ENCODE data around the gene ANO1. TPM values are rescaled to one million over a fixed set of nuclear protein-coding genes. Genes with fewer than 3 reads are reported as not detected.

Gene ANO1
- total RNA-seq, 2 experiments from 2014 or later: not detected

DNA sequence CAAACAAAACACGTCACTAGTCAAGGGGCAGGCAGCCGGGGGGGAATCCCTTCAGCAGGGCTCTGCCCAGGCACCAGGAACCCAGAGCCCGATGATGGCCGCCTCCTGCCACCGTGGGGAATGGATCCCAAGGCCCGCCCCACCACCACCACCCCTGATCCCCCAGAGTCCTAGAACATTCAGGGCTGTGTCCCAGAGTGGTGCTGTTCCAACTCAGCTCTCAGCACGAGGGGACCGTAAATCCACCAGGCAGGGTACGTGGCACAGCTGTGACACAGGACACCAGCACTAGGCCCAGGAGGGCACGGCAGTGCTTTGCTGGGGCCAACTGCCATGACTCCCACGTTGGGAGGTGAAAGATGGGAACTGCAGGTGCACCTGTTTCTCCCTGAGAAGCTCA lies 29.6 kb downstream of the ANO1 start:
- no peak for DNase-seq
- ChIA-PET POLR2A (no interaction called here), CTCF (no interaction called here)
- Mint-ChIP-seq H3K4me3 (no peak overlapping the region), H3K9me3 (no peaks in the 10 kb centered on the region), H3K27ac (no peak overlapping the region), H3K4me1 (ENCODE audit: low read depth) (peaks cover 5% of the 10 kb centered on the region), H3K36me3 (no peaks in the 10 kb centered on the region), H3K27me3 (peaks cover 7% of the 10 kb centered on the region)
- intact Hi-C loops (cut with micrococcal nuclease): no loop called here

DNA sequence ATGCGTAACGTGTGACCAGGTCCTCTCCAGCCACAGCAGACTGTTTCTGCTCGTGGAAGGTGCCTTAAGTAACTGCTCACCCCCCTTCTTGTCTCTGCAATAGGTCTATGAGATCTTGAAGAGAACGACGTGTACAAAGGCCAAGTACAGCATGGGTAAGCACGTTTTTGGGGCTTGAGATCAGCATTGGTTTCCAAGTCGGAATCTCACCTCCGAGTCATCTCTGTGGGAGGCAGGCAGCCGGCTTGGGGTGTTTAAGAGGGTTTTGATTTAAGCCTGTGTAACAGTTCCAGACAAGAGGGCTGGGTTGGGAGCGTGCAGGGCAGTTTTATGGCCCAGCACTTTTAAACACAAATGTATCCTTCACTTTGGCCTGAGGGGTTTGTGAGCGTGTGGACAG lies 30.1 kb downstream of the ANO1 start:
- H3K9me3 Mint-ChIP-seq: no peaks in the 10 kb centered on the region
- no peak overlapping the region for H3K4me3 Mint-ChIP-seq
- no peak for DNase-seq
- ChIA-PET CTCF (no interaction called here), POLR2A (no interaction called here)
- peaks cover 7% of the 10 kb centered on the region for H3K27me3 Mint-ChIP-seq
- H3K27ac Mint-ChIP-seq: no peak overlapping the region
- peaks cover 5% of the 10 kb centered on the region for H3K4me1 Mint-ChIP-seq (ENCODE audit: low read depth)
- intact Hi-C loops (cut with micrococcal nuclease): no loop called here
- no peaks in the 10 kb centered on the region for H3K36me3 Mint-ChIP-seq

DNA sequence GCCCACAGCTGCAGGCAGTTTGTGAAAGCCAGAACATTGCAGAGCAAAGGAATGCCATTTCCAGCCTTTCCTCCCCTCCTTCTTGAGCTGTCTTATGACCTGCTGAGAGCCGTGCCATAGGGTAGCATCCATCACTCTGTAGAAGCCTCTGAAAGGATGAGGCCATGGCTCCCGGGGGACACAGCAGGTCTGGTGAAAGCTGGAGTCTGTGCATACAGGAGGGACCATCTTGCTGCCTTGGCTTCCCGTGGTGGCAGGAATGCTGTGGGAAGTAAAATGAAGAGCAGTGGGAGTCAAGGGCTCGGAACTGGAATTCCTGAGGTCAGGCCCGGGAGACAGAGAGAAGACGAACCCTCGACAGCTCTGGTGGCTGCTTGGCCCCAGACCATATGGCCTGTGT lies 30.9 kb downstream of the ANO1 start:
- H3K36me3 Mint-ChIP-seq: no peaks in the 10 kb centered on the region
- intact Hi-C loops (cut with micrococcal nuclease): no loop called here
- no peaks in the 10 kb centered on the region for H3K9me3 Mint-ChIP-seq
- H3K27ac Mint-ChIP-seq: no peak overlapping the region
- H3K4me3 Mint-ChIP-seq: no peak overlapping the region
- POLR2A ChIA-PET: no interaction called here
- H3K27me3 Mint-ChIP-seq: peaks cover 7% of the 10 kb centered on the region
- peaks cover 5% of the 10 kb centered on the region for H3K4me1 Mint-ChIP-seq (ENCODE audit: low read depth)
- no peak for DNase-seq
- CTCF ChIA-PET: no interaction called here

DNA sequence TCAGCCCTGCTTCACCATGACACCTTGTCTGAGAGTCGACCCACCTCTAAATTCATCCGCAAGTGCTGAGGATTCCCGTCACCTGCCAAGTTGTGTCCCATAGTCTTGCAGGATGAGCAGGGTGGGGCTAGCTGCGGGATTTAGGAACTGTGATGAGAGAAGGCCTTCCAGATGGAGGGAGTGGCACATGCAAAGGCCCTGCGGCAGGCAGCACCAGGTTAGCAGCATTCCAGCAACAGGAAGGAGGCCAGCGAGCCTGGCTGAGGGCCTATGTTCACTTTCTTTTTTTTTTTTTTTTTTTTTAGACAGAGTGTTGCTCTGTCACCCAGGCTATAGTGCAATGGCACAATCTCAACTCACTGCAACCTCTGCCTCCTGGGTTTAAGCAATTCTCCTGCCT lies 31.8 kb downstream of the ANO1 start:
- Mint-ChIP-seq H3K9me3 (no peaks in the 10 kb centered on the region), H3K27me3 (peaks cover 7% of the 10 kb centered on the region), H3K36me3 (no peaks in the 10 kb centered on the region), H3K4me1 (ENCODE audit: low read depth) (peaks cover 5% of the 10 kb centered on the region), H3K27ac (no peak overlapping the region), H3K4me3 (no peak overlapping the region)
- ChIA-PET CTCF (no interaction called here), POLR2A (no interaction called here)
- intact Hi-C loops (cut with micrococcal nuclease): no loop called here
- no peak for DNase-seq

DNA sequence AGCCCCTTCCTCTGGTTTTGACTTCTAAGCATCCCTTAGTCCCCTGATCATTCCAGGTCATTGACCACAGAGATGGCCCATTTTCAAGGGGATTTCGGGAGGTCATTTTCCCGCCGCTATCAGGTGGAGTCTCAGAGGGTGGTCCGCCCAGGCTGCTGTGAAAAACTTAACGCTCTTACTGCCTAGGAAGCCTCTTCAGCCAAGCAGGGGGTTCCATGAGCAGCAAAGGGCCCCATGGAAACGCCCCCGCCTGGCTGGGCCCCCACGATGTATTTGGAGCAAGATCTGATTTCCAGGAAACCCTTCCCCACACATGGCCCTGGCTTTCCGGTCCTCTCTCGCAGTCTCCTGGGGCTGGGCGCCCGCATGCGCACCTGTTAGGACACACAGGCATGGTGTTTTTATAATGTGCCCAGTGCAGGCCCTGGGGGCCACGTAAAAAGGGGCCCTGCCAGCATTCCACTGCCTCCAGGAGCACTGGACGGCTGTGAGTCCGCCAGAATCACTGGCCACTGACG lies 32.5 kb downstream of the ANO1 start:
- CTCF ChIA-PET: no interaction called here
- intact Hi-C loops (cut with micrococcal nuclease): no loop called here
- H3K9me3 Mint-ChIP-seq: no peaks in the 10 kb centered on the region

DNA sequence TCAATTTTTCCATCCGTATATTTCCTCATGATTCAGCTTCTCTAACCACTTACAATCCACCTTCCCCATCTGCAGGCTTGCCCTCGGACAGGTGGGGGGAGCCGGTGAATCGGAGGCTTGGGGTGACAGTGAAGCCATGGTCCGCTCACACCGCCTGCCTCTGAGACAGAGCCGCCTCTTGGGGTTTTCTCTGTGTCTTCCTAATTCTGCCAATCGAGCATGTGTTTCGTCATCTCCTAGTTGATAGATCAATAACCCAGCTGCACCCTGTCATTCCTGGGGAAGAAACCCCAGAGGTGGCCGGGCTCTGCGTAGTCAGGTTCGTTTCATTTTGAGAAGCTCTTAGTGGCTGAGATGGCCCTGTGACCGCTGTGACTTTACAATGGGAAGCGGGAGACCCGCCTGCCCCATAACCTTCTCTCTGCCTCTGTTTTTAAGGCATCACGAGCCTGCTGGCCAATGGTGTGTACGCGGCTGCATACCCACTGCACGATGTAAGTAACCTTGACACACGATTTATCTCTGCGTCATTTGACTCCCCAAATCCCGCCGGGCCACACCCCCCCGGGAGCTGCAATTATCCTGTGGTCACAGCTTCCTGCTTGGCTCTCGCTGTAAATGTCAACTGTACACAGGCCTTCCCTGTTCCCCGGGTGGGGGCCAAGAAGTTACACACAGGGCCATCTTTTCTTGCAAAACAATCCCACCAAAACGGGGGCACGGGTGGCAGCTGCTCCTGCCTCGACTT lies 33.3 kb downstream of the ANO1 start:
- H3K4me3 Mint-ChIP-seq: no peak overlapping the region
- H3K9me3 Mint-ChIP-seq: no peaks in the 10 kb centered on the region
- no peak overlapping the region for H3K27ac Mint-ChIP-seq
- H3K36me3 Mint-ChIP-seq: no peaks in the 10 kb centered on the region
- ChIA-PET POLR2A (no interaction called here), CTCF (no interaction called here)
- H3K27me3 Mint-ChIP-seq: peaks cover 7% of the 10 kb centered on the region
- DNase-seq: no peak
- peaks cover 5% of the 10 kb centered on the region for H3K4me1 Mint-ChIP-seq (ENCODE audit: low read depth)
- intact Hi-C loops (cut with micrococcal nuclease): no loop called here

More for the DNA sequence above, 32.5 kb downstream of the ANO1 start:
- Mint-ChIP-seq H3K36me3 (no peaks in the 10 kb centered on the region), H3K4me3 (no peak overlapping the region), H3K27me3 (peaks cover 7% of the 10 kb centered on the region), H3K4me1 (ENCODE audit: low read depth) (peaks cover 5% of the 10 kb centered on the region), H3K27ac (no peak overlapping the region)
- POLR2A ChIA-PET: no interaction called here
- DNase-seq: no peak

DNA sequence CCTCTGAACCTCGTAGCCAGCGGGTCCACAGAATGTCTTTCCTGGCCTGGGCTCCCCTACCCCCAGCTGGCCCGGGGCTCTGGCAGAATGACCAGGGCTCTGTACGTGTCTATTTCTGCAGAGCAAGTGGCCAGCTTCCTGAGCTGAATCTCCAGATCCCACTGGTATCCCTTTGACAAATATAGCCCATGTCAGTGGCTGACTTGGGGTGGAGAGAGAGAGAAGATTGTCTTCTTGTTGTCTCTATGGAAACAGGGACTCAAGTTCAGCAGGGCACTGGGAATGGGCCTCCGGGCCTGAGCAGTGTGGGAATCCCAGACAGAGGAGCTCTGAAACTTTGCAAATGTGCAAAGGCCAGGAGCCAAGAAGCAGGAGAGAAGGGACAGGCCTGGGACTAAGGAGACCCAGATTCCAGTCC lies 33.9 kb downstream of the ANO1 start:
- H3K27ac Mint-ChIP-seq: no peak overlapping the region
- H3K27me3 Mint-ChIP-seq: peaks cover 10% of the 10 kb centered on the region
- intact Hi-C loops (cut with micrococcal nuclease): no loop called here
- no peak overlapping the region for H3K4me3 Mint-ChIP-seq
- H3K4me1 Mint-ChIP-seq (ENCODE audit: low read depth): peaks cover 5% of the 10 kb centered on the region
- no peak for DNase-seq
- H3K9me3 Mint-ChIP-seq: no peaks in the 10 kb centered on the region
- no peaks in the 10 kb centered on the region for H3K36me3 Mint-ChIP-seq
- ChIA-PET POLR2A (no interaction called here), CTCF (no interaction called here)

- ChIA-PET POLR2A (no interaction called here), CTCF (no interaction called here)
- H3K9me3 Mint-ChIP-seq: no peaks in the 10 kb centered on the region
- peaks cover 18% of the 10 kb centered on the region for H3K27me3 Mint-ChIP-seq
- no peaks in the 10 kb centered on the region for H3K36me3 Mint-ChIP-seq
- no peak overlapping the region for H3K4me3 Mint-ChIP-seq
- no peak for DNase-seq
- no peak overlapping the region for H3K27ac Mint-ChIP-seq
- intact Hi-C loops (cut with micrococcal nuclease): no loop called here
- H3K4me1 Mint-ChIP-seq (ENCODE audit: low read depth): peaks cover 5% of the 10 kb centered on the region
Observed at GRCh38 chr11:70113801-70114200, 35.7 kb downstream of the ANO1 start.

- Mint-ChIP-seq H3K4me1 (ENCODE audit: low read depth) (peaks cover 5% of the 10 kb centered on the region), H3K27me3 (peaks cover 18% of the 10 kb centered on the region), H3K36me3 (no peaks in the 10 kb centered on the region), H3K27ac (no peak overlapping the region), H3K4me3 (no peak overlapping the region), H3K9me3 (no peaks in the 10 kb centered on the region)
- DNase-seq: no peak
- POLR2A ChIA-PET: no interaction called here
- intact Hi-C loops (cut with micrococcal nuclease): no loop called here
- CTCF ChIA-PET: no interaction called here
Observed at GRCh38 chr11:70115778-70116177, 37.7 kb downstream of the ANO1 start.

DNA sequence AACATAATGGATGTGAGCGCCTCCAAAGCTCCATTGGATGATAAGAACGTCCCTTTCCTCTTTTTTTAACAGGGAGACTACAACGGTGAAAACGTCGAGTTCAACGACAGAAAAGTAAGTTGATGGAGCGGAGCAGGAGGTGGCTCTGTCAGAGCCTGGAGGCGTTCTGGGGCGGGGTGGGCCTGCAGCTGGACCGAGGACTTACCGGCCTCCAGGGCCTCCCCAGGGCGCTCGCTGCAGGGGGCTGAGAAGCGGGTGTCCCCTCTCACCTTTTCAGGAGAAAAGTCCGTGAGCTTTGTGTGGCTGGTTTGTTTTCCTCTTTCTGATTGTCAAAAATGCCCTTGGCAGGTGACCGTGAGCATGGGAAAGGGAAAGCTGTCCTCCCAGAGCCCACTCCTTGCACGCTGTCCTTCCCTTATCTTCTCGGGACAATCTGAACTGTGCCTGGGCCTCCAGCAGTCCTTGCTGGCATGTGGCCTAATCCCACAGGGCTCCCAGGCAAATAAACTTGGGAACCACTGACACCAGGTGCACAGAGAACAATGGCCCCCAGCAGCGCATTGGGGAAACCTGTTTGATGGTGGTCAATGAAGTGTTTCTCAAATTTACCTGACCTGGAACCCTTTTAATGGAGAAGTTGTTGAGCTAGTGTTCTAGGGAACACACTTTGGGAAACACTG lies 38.4 kb downstream of the ANO1 start:
- CTCF ChIA-PET: no interaction called here

GRCh38 chr11:70117567-70118145 lies 39.5 kb downstream of the ANO1 start:
- CTCF ChIA-PET: no interaction called here
- intact Hi-C loops (cut with micrococcal nuclease): no loop called here
- Mint-ChIP-seq H3K36me3 (no peaks in the 10 kb centered on the region), H3K4me3 (no peak overlapping the region), H3K9me3 (no peaks in the 10 kb centered on the region), H3K27me3 (peaks cover 10% of the 10 kb centered on the region), H3K4me1 (ENCODE audit: low read depth) (no peaks in the 10 kb centered on the region), H3K27ac (no peak overlapping the region)
- no peak for DNase-seq
- POLR2A ChIA-PET: no interaction called here

More for the DNA sequence above, 38.4 kb downstream of the ANO1 start:
- no peaks in the 10 kb centered on the region for H3K36me3 Mint-ChIP-seq
- DNase-seq: no peak
- H3K27ac Mint-ChIP-seq: no peak overlapping the region
- peaks cover under 1% of the 10 kb centered on the region for H3K4me1 Mint-ChIP-seq (ENCODE audit: low read depth)
- no peaks in the 10 kb centered on the region for H3K9me3 Mint-ChIP-seq
- POLR2A ChIA-PET: no interaction called here
- no peak overlapping the region for H3K4me3 Mint-ChIP-seq
- peaks cover 11% of the 10 kb centered on the region for H3K27me3 Mint-ChIP-seq
- intact Hi-C loops (cut with micrococcal nuclease): no loop called here

DNA sequence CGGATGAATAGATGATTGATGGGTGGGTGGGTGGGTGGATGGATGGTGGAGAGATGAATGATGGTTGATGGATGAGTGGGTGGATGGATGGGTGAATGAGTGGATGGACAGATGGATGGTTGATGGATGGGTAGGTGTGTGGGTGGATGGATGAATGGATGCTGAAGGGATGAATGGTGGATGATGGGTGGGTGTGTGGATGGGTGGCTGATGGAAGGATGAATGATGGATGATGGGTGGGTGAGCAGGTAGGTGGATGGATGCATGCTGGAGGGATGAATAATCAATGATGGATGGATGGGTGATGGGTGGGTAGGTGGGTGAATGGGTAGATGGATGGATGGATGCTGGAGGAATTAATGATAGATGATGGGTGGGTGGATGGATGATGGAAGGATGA lies 40.5 kb downstream of the ANO1 start:
- no peaks in the 10 kb centered on the region for H3K36me3 Mint-ChIP-seq
- no peak overlapping the region for H3K4me3 Mint-ChIP-seq
- no peak overlapping the region for H3K27ac Mint-ChIP-seq
- ChIA-PET POLR2A (no interaction called here), CTCF (no interaction called here)
- no peak for DNase-seq
- intact Hi-C loops (cut with micrococcal nuclease): no loop called here
- H3K27me3 Mint-ChIP-seq: peaks cover 10% of the 10 kb centered on the region
- H3K9me3 Mint-ChIP-seq: no peaks in the 10 kb centered on the region
- no peaks in the 10 kb centered on the region for H3K4me1 Mint-ChIP-seq (ENCODE audit: low read depth)

DNA sequence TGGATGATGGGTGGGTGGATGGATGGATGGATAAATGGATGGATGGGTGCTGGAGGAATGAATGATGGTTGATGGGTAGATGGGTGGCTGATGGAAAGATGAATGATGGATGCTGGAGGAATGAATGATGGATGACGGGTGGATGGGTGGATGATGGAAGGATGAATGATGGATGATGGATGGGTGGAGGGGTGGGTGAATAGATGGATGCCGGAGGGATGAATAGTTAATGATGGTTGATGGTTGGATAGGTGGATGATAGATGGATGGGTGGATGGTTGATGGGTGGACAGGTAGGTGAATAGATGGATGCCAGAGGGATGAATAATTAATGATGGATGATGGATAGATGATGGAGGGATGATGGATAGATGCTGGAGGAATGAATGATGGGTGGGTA lies 41.4 kb downstream of the ANO1 start:
- peaks cover 14% of the 10 kb centered on the region for H3K27me3 Mint-ChIP-seq
- H3K36me3 Mint-ChIP-seq: no peaks in the 10 kb centered on the region
- H3K4me3 Mint-ChIP-seq: no peak overlapping the region
- ChIA-PET CTCF (no interaction called here), POLR2A (no interaction called here)
- no peaks in the 10 kb centered on the region for H3K9me3 Mint-ChIP-seq
- intact Hi-C loops (cut with micrococcal nuclease): no loop called here
- no peaks in the 10 kb centered on the region for H3K4me1 Mint-ChIP-seq (ENCODE audit: low read depth)
- no peak for DNase-seq
- no peak overlapping the region for H3K27ac Mint-ChIP-seq

Data from activated CD4-positive, alpha-beta memory T cell treated with anti-CD3 and anti-CD28 coated beads for 36 hours (primary cell).